PFSK-1 (cell line): ENCODE measurements around the gene ZDHHC7.

Experiments used
- FOXP2 ChIP-seq: optimal IDR thresholded peaks from 2 replicates; pipeline ENCODE3; 2011; ENCODE audit warnings: borderline replicate concordance, control low read depth, inconsistent platforms; ENCODE audit not compliant: insufficient read depth; ENCODE audit errors: extremely low read length, extremely low read depth
- POLR2AphosphoS5 ChIP-seq: IDR thresholded peaks from 2 replicates; pipeline ENCODE4 v1.6.1; 2012; ENCODE audit warnings: low read depth, mild to moderate bottlenecking, control low read depth, low read length, moderate library complexity
- SIN3A ChIP-seq: IDR thresholded peaks from 2 replicates; pipeline ENCODE4 v1.6.1; 2012; ENCODE audit warnings: mild to moderate bottlenecking, low read length, moderate library complexity, borderline replicate concordance; ENCODE audit not compliant: insufficient read depth
- TAF1 ChIP-seq: IDR thresholded peaks from 2 replicates; pipeline ENCODE4 v1.6.1; 2012; ENCODE audit warnings: low read length, control low read depth, borderline replicate concordance; ENCODE audit not compliant: insufficient read depth
- TF ChIP-seq, protein P1 (sequence below), 2 experiments: IDR thresholded peaks; 2 replicates each; pipeline versions ENCODE4 v1.6.1 to v1.8.0; 2011 to 2012; ENCODE audit warnings: low read depth in 2 of 2, low read length in 2 of 2, control low read depth in 1 of 2, inconsistent platforms in 1 of 2, mild to moderate bottlenecking in 1 of 2, moderate library complexity in 1 of 2; ENCODE audit not compliant: insufficient read depth in 1 of 2

ZDHHC7 gene

GRCh38 chr16:85056211-85056748 lies 44.9 kb upstream of the ZDHHC7 start:
- no peak for TF ChIP-seq POLR2AphosphoS5
- TF ChIP-seq, protein P1, sequence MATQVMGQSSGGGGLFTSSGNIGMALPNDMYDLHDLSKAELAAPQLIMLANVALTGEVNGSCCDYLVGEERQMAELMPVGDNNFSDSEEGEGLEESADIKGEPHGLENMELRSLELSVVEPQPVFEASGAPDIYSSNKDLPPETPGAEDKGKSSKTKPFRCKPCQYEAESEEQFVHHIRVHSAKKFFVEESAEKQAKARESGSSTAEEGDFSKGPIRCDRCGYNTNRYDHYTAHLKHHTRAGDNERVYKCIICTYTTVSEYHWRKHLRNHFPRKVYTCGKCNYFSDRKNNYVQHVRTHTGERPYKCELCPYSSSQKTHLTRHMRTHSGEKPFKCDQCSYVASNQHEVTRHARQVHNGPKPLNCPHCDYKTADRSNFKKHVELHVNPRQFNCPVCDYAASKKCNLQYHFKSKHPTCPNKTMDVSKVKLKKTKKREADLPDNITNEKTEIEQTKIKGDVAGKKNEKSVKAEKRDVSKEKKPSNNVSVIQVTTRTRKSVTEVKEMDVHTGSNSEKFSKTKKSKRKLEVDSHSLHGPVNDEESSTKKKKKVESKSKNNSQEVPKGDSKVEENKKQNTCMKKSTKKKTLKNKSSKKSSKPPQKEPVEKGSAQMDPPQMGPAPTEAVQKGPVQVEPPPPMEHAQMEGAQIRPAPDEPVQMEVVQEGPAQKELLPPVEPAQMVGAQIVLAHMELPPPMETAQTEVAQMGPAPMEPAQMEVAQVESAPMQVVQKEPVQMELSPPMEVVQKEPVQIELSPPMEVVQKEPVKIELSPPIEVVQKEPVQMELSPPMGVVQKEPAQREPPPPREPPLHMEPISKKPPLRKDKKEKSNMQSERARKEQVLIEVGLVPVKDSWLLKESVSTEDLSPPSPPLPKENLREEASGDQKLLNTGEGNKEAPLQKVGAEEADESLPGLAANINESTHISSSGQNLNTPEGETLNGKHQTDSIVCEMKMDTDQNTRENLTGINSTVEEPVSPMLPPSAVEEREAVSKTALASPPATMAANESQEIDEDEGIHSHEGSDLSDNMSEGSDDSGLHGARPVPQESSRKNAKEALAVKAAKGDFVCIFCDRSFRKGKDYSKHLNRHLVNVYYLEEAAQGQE (IDR thresholded peaks at IDR 0.05; ENCODE audit: insufficient read depth in 1 of 2, low read depth in 2 of 2, low read length in 2 of 2), result no peak
- no peak for TF ChIP-seq SIN3A
- no peak for TF ChIP-seq FOXP2
- TF ChIP-seq TAF1, result no peak

- TF ChIP-seq, protein P1 (IDR thresholded peaks at IDR 0.05; ENCODE audit: insufficient read depth in 1 of 2, low read depth in 2 of 2, low read length in 2 of 2), result no peak
- no peak for TF ChIP-seq POLR2AphosphoS5
- no peak for TF ChIP-seq SIN3A
- no peak for TF ChIP-seq TAF1
- no peak for TF ChIP-seq FOXP2
Observed at GRCh38 chr16:85055493-85056210, 44.3 kb upstream of the ZDHHC7 start.

- TF ChIP-seq TAF1 (no peak), POLR2AphosphoS5 (no peak), SIN3A (no peak), FOXP2 (no peak)
- TF ChIP-seq, protein P1 (IDR thresholded peaks at IDR 0.05; ENCODE audit: insufficient read depth in 1 of 2, low read depth in 2 of 2, low read length in 2 of 2), result no peak
Observed at GRCh38 chr16:85054948-85055492, 43.7 kb upstream of the ZDHHC7 start.

GRCh38 chr16:85052536-85052935 lies 41.2 kb upstream of the ZDHHC7 start:
- TF ChIP-seq FOXP2 (no peak), TAF1 (no peak), POLR2AphosphoS5 (no peak)

GRCh38 chr16:85051683-85052082 lies 40.3 kb upstream of the ZDHHC7 start:
- TF ChIP-seq POLR2AphosphoS5 (no peak), TAF1 (no peak), FOXP2 (no peak), SIN3A (no peak)
- TF ChIP-seq, protein P1 (IDR thresholded peaks at IDR 0.05; ENCODE audit: insufficient read depth in 1 of 2, low read depth in 2 of 2, low read length in 2 of 2), result no peak
